Frontal cortex (tissue), 4 donors: ENCODE measurements around the gene TSPAN3. TPM values are rescaled to one million over a fixed set of nuclear protein-coding genes. Genes with fewer than 3 reads are reported as not detected.

Source experiments
- DNase-seq, 2 donors: peaks; one replicate each; pipeline ENCODE4 v3.0.0; 2012; ENCODE audit warnings: low spot score in 2 of 2
- FAIRE-seq: peaks from 2 replicates; lab custom pipeline; 2012; peaks lifted over from hg19 to GRCh38; lab: Jason Lieb, UNC
- total RNA-seq: library from RNA; depleted of rRNA; stranded (reverse); fragments of >200 nt; gene quantifications from one replicate; pipeline ENCODE4 v1.2.3, GENCODE V29; 2014
- donor health status: control.
- donor health status: control.
- donor health status: control.

Gene TSPAN3
- 229 TPM for total RNA-seq

DNA sequence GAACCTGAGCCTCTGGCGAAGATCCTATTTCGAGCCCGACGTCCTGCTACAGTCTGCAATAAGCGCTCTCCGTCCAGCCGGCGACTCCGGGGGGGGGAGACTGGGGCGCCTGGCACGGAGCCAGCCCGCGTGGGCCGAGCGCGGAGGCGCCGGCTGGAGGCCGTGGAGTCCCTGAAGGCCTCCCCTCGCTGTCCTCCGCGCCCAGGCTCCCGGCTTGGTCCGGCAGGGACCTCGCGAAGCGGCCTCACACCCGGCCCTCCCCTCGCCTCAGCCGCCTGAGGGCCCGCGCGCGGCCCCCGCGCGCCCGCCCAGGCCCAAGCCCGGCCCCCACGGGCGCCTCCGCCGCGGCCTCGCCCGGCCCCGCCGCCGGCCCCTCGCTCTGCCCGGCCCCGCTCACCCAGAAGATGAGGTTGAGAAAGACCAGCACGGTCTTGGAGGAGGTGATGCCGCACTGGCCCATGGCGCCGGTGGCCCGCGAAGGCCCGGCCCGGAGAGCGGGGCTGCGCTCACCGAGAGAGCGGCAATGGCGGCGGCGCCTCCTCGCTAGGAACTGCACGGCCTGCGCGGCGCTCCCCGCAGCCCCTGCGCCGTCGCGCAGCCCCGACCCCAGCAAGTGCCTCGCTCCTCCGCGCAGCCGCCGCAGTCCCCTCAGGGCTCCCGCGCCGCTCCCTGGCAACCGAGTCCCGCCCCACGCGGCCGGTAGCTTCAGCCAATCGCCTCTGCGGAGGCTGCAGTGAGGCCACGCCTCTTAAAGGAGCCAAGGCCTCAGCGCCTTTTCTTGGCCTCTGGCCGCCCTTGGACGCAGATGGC, at the start of gene TSPAN3:
Gene TSPAN3 (minus strand): TSS at position 615 of the 810 bp plus-strand sequence. CDS start 155 bp downstream, at position 460.
- FAIRE-seq (no peak), DNase-seq (peak; percentile 89 to 91)

GRCh38 chr15:77120576-77120975, 49.7 kb upstream of the TSPAN3 start:
- FAIRE-seq, result no peak

DNA sequence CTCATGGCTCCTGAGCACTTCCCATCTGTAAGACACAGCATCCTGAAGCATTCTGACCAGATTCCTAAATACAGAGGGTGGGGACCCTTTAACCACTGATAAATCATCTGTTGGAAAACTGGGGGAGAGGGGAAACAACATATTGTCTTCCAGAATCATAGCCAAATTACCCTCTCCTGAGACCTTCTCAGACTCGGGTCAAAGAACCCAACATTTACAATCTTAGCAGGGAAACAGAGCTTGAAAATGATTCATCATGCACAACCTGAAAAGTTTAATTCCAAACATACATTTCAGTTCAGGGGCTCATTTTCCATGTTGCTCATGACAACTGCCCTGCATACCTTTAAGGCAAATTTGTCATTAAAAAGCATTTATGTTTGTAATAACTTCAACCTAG, 48.5 kb upstream of the TSPAN3 start:
- DNase-seq, result no peak
- no peak for FAIRE-seq

More at GRCh38 chr15:77120576-77120975, 49.7 kb upstream of the TSPAN3 start:
- DNase-seq, result no peak

GRCh38 chr15:77118882-77119321, 48.0 kb upstream of the TSPAN3 start:
- DNase-seq, result peak; percentile 33 to 45
- no peak for FAIRE-seq

GRCh38 chr15:77115179-77115578, 44.3 kb upstream of the TSPAN3 start:
- no peak for FAIRE-seq
- no peak for DNase-seq

DNA sequence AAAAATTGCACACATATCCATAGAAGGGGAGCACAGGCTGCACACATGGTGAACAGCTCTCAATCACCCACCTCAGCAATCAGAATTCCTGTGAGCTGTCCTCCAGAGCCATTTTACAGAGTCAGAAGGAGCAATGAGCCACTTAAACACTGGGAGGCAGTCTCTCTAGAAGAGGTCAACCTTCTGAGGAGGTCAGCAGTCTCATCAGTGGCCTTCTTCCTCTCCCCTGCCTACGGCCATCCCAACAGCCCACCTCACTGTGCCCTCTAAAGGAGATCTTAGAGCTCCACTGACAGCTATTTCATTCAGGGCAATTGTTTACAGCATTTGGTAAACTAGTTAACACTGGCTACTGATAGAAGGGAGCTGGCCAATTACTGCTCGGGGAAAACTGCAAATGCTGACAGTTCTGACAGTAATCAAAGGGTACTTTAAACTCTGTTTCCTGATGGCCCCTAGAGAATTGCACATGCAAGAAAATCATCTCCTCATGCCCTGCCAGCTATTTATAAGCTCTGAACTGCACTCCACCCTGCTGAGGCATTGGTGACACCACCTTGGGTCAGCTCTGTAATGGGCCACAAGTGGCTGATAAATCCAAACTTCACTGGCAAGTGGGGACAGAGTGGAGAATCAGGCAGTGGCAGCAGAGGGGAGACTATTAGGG, 42.1 kb upstream of the TSPAN3 start:
- no peak for FAIRE-seq
- DNase-seq, result no peak

- FAIRE-seq (no peak), DNase-seq (no peak)
These were observed 40.9 kb upstream of the TSPAN3 start for GRCh38 chr15:77111789-77112188.

- FAIRE-seq, result no peak
These were observed 36.8 kb upstream of the TSPAN3 start for GRCh38 chr15:77107531-77108355.

DNA sequence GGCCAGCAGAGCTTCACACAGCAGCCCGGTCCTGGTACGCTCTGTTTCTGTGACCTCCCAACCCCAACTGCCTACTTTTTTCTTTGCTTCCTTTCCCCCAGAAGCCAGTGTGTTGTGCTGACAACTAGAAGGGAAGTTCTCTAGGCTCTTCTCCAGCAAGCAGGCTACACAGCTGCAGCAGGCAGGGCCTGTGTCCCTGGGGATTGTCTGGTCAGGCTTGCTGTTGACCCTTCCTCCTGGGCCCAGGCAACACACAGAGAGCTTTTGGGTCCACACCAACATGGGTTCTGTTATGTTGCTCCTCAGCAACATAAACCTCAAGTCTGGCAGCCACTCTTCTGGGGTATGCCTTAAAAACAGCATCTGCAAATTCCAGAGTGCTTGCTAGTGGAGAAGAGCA, 36.2 kb upstream of the TSPAN3 start:
- FAIRE-seq (no peak), DNase-seq (no peak)

More at GRCh38 chr15:77107531-77108355, 36.8 kb upstream of the TSPAN3 start:
- peak; percentile 23 to 46 for DNase-seq

DNA sequence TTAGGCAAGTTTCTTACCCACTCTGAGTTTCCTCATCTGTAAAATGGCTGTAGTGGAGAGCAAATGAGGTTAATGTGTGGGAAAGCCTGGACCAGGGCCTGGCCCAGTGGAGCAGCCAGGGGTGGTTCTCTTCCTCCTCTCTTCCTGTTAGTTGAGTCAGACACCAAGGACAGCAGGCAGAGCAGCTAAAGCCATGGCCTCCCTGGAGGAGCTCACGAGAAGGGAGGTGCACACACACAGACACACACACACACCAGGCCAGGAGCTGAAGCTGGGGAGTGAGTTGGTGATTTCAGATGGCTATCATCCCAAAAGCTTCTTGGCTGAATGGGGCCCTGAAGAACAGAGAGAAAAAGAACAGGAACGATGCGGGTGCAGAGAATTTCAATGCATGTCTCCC, 33.2 kb upstream of the TSPAN3 start:
- no peak for FAIRE-seq
- DNase-seq, result no peak

DNA sequence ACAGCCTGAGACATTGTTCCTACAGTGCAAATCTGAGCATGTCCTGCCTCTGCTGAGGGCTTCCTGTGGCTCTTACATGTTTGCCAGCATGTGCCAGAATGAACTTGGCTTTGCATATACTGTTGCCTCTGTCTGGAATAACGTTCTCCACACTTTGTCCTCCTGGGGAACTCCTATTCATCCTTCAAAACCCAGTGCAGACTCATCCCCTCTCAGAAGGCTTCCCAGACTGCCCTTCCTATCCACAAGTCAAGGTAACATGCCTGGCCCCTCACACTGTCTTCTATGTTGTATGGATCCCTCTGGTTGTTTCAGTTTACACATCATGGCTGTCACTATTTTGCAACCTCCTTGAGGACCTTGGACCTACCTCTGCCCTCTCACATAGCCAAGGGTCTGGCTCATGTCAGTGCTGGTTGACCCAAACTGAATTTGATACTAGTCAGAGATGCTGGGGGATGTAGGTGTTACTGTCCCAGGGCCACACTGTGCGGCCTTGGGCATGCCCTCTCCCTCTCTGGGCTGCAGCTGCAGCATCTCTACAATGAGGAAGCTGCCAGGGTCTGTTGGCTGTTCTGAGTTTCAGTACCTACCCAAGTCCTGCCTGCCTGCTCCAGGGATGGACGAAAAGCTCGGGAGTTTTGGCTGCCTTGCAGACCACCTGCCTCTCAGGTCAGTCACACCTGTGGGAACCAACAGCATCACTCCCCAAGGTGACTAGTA, 29.0 kb upstream of the TSPAN3 start:
- DNase-seq (no peak), FAIRE-seq (no peak)

DNA sequence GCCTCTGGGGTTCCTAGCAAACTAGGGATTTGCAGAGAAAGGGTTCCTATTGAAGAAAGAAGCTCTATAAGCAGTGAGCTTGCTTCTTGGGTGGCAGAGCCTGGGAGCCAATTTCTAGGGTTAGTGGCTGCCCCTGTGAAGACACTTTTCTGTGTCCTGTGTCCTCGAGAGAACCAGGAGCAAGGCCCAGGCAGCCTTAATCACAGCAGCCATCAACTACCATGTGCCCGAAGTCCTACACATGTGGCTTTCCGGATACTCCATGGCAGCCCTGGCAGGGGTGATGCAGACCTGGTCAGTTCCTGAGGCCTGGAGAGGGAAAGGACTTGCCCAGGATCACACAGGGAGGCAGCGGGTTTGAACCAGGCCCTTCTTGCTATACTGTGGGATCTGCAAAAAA, 27.7 kb upstream of the TSPAN3 start:
- no peak for FAIRE-seq

GRCh38 chr15:77097921-77098320, 27.0 kb upstream of the TSPAN3 start:
- DNase-seq (no peak), FAIRE-seq (no peak)

More for the DNA sequence above, 27.7 kb upstream of the TSPAN3 start:
- no peak for DNase-seq

DNA sequence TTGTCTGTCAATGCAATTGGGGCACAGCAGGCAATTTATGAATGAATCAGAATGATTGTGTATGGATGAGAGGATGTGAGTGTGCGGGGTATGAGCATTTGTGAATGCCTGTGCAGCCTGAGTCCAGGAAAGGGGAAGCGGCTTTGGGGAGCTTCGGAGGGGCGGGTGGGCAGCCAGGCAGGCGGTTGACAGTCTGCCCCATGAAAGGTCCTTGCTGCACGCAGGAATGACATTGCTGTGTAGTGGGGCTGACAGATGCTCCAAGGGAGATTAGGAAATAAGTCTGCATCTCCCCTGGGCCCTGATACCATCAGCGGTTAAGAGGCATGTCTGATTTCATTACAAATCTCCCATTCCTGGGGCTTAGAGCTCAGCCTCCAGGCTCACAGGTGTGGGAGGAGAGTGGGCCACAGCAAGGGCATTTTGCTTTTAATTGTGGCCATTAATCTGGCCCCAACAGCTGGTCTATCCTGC, 26.4 kb upstream of the TSPAN3 start:
- no peak for FAIRE-seq
- DNase-seq, result no peak

DNA sequence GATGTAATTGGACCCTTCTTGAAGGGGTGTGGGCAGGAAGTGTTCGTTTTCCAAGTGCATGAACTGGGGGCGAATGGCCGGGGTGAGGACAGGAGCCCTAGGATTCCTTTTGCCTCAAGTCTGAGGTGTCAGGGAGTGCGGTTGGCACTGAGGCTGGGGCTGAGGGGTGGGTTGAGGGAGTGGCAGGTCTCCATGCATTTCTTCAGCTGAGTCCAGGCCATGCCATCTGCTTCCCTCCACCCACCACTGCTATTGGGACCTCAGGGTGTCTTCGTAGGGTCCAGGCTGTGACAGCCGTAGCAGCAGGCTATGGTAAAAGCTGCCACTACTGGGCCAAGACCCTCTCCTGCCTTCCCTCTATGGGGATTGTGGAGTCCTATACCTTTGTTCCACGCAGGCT, 25.6 kb upstream of the TSPAN3 start:
- no peak for FAIRE-seq
- DNase-seq, result no peak

GRCh38 chr15:77096138-77096537, 25.2 kb upstream of the TSPAN3 start:
- DNase-seq (no peak), FAIRE-seq (no peak)

DNA sequence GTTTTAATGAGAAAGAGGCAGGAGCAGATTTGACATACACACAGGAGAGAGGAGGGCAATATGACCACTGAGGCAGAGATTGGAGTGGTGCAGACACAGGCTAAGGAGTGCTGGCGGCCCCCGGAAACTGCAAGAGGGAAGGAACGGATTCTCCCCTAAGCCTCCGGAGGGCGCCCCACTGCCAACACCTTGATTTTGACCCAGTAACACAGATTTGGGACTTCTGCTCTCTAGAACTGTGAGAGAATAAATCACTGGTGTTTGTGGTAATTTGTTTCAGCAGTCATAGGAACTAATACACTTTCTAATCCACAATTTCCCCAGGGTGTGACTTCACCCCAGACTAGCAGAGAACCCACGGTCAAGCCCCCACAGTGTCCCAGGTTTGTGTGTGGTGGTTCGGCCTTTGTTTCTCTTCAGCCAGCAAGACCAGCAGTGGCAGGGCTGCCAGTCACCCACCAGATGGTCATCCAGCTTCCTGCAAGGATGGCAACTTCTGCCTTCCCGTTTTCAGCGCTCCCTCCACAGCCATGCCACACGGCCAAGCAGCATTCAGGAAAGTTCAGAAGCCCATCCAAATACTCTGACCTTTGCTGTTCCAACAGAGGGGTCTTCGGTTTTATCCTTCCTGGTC, 23.6 kb upstream of the TSPAN3 start:
- DNase-seq, result no peak
- no peak for FAIRE-seq

DNA sequence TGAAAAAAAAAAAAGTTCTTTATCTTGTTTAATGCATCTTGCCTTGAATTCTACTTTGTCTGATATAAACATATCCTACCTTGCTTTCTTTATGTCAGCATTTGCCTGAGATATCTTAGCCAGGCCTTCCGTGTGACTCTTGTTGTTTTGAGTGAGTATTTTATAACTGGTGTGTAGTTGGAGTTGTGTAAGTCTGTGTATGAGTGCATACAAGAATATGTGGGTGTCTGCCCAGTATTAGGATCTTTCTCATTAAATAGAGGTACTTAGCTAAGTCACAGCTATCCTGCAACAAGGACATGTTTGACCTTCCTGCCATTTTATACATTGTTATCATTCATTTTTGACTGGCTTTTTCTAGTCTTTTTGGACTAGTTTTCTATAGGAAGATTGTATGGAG, 22.5 kb upstream of the TSPAN3 start:
- DNase-seq (no peak), FAIRE-seq (no peak)

DNA sequence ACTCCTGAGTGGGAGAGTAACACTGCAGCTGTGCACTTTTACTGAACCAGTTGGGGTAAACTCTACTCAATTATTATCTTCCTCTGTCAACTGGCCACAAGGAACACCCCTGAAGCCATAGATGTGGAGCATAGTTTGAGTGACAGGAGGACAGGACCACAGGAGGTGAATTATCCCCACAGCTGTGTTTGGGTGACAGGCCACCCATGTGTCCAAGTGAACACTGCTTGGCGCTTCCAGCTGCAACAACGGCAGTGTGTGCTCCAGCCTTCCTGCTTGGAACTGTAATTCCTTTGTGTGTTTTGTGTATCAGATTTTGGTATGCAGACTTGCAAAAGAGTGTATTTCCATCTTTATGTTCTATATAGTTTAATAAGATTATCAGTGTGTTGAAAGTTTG, 20.2 kb upstream of the TSPAN3 start:
- no peak for FAIRE-seq

More for the DNA sequence above, 20.2 kb upstream of the TSPAN3 start:
- no peak for DNase-seq
